GM10847 (cell line): ENCODE data around the gene CFAP54.
A peak's percentile ranks its signal among the peaks of the same experiment; 100 is the strongest.

Source experiments
- POLR2A ChIP-seq: IDR thresholded peaks from 2 replicates; pipeline ENCODE4 v1.6.1; 2011; ENCODE audit not compliant: insufficient read length; ENCODE audit errors: extremely low read depth

The CFAP54 gene

DNA sequence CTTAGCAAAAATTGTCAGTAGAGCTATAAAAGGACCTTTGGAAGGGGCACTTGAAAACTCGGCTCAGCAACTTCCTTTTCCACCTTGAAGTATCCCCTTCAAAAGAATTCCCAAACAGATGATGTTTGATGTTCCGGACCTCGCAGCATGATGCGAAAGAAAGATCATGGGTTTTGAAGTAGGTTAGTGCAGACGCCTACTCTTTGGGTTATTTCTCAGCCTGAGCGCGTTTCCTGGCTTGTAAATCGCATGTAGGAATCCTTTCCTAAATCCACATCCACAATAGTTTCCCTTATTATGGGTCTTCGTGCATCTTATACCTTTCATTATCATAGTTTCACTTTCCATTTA, 417.1 kb downstream of the CFAP54 start:
- no peak for TF ChIP-seq POLR2A

DNA sequence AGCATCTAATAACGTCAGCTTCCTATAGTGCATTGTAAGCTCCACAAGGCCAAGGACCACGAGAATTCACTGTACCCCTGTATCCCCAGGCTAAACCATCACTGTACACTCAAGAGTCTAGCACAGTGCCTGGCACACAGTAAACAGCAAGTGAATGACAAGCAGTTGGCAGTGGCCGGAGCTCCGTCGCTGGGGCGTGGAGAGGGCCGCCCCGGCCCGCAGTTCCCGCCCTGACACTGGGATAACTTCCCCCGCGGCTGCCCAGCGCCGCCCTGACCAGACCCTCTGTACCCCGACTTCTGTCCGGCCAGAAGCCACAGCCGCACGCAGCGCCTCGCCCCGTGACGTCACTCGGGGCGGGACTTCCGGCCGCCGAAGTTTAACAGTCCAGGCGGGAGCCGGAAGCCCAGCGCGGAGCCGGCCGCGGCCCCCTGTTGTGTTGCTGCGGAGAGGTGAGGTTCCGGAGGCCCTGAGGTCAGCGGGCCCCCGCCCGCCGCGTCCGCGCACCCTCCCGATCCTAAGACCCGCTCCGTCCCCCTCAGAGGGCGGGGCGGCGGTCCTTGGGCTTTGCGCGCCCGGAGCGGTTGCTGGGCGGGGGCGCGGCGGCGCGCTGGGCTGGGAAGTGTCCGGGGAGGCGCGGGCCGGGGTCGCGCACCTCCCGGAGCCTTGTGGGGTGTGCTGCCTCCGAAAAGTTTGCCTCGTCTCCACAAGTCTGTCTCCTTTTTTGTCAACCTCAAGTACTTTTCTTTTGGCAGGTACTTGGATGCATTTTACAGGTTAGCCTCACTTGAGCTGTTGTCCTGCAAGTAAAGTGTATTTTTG, 417.7 kb downstream of the CFAP54 start, which contains the start of gene NEDD1:
Gene NEDD1 (plus strand): TSS at position 409 of the 822 bp plus-strand sequence. CDS start 2,503 bp downstream, outside the sequence.
- peak; percentile 87 for TF ChIP-seq POLR2A

DNA sequence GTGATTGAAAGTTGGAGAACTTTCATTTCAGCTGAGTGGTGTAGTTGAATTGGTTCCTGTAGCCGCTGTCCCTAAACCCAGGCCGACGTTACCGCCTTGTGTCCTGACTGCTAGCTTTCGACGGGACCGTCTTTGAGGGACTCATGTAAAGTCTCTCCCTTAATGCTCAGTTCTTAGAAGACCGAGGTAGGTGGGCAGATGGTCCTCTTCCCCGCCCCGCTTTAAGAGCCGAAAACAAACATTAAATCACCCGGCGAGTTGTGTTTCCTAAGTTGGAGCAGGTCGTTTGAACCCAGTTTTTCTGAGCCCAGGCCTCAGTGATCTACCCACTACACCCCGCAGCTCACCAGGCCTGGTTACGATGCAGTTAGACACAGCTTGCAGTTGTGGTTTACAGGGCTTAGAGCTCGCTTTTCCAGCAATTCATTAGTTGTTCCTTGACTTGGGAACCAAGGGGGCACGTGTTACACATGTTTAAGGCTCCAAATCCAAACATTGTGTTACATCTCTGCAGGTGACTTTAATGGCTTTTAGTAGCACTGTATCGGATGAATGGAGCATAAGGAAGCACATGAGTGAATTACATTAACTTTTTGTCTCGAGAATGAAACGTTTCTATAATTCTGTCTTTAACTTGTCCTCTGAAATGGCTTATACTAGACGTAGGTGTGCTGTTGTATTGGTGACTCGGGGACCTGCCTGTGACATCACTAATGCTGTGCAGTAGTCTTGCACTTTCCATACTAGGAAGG, 418.5 kb downstream of the CFAP54 start:
- no peak for TF ChIP-seq POLR2A

DNA sequence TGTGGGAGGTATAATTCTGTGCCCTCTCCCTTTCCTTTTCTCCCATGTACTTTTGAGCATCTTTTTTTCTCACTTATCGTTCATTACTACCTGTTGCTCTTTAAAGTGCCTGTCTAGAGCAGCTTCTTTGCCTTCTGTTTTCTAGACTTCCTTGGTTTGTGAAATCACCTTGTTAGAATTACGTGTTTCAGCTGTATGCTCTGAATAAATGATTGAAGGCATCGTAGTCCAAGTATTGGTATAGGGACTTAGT, 419.0 kb downstream of the CFAP54 start:
- TF ChIP-seq POLR2A: no peak

DNA sequence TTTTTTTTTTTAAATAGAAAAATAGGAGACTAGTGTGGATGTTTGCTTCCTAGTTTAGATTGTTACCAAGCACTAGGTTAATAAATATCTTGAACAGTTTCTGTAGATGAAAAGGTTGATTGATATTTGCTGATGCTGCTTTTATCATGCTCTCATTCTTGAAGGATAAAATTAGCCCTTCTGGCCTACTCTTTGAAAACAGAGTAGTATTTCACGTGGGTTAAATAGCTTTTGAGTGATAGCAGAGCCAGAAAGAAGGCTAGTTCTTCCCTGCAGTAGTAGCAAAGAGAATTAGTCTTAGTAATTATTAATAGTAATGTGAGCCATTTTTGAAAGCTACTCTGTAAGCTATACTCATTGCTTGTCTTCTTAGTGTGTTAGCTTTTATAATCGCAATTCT, 422.9 kb downstream of the CFAP54 start:
- no peak for TF ChIP-seq POLR2A

DNA sequence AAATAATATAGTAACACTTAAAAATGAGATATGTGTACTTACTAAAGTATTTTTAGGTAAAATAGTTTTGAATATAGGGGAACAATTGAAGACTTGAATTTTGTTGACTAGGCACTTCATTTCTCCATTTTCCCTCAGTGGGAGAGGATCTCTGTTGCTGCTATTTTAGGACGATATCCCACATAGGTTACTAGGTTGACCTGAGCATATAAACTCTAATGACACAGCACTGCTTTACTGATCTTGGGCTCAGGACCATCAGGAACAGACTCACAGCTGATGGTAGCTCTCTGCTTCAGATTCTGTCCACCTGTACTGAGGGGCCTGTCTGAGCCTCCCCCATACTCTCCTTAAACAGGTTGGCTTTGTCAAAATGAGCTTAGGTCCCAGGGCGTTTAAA, 423.6 kb downstream of the CFAP54 start:
- no peak for TF ChIP-seq POLR2A

DNA sequence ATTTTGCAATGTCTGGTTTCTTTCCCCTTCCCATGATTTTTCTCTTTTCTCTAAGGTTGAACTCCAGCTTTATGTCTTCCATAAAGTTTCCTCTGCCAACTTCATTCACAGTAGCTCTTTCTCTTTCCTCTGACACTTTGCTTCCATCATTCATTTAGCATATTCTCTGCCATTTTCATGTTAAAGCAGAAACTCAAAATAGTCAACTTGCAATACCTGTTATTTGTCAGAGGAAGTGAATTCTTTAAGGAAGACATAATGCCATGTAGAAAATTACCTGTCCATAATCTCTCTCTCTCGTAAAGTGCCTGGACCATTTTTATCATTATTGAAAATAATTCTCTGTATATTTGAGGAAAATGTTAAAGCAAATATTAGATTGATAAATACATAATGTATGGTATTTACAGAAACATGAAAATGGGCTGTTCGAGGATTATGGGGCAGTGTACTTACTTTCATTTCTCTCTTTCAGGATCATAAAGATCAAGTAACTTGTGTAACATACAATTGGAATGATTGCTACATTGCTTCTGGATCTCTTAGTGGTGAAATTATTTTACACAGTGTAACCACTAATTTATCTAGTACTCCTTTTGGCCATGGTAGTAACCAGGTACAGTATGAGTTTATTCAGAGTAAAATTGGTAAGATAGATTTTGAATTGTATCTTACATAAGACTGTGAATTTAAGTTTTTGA, 430.3 kb downstream of the CFAP54 start:
- TF ChIP-seq POLR2A: no peak
